GDM1 (cell line): Measurements from ENCODE around the gene DIP2C.
"Not testable (repeated sequence)": the region's sequence is repeated elsewhere in the genome, so short reads cannot be mapped to it uniquely, and the experiment has no call there.

ENCODE experiments used
- DNase-seq: peaks from one replicate; lab custom pipeline; 2025; lab: John Stamatoyannopoulos, UW

DIP2C gene

GRCh38 chr10:482051-482501, 207.4 kb downstream of the DIP2C start:
- DNase-seq, result no peak

GRCh38 chr10:481628-482027, 207.8 kb downstream of the DIP2C start:
- DNase-seq, result no peak

GRCh38 chr10:480928-481552, 208.4 kb downstream of the DIP2C start:
- no peak for DNase-seq

- DNase-seq, result no peak
Measured at GRCh38 chr10:480498-480927, 209.0 kb downstream of the DIP2C start.

GRCh38 chr10:479706-480497, 209.6 kb downstream of the DIP2C start:
- not testable (repeated sequence) for DNase-seq

- no peak for DNase-seq
Measured at GRCh38 chr10:478471-479245, 210.8 kb downstream of the DIP2C start.

GRCh38 chr10:477620-478019, 211.8 kb downstream of the DIP2C start:
- DNase-seq, result no peak

GRCh38 chr10:476455-476780, 213.1 kb downstream of the DIP2C start:
- DNase-seq, result no peak

GRCh38 chr10:475709-476454, 213.6 kb downstream of the DIP2C start:
- no peak for DNase-seq

- DNase-seq, result no peak
Measured at GRCh38 chr10:474946-475345, 214.5 kb downstream of the DIP2C start.

GRCh38 chr10:474406-474805, 215.1 kb downstream of the DIP2C start:
- no peak for DNase-seq

- no peak for DNase-seq
Measured at GRCh38 chr10:472241-472910, 217.1 kb downstream of the DIP2C start.

GRCh38 chr10:470339-471003, 219.0 kb downstream of the DIP2C start:
- DNase-seq, result no peak

- DNase-seq, result no peak
Measured at GRCh38 chr10:469947-470338, 219.5 kb downstream of the DIP2C start.

- no peak for DNase-seq
Measured at GRCh38 chr10:459743-460142, 229.7 kb downstream of the DIP2C start.

- no peak for DNase-seq
Measured at GRCh38 chr10:458421-458851, 231.0 kb downstream of the DIP2C start.

GRCh38 chr10:456486-456885, 233.0 kb downstream of the DIP2C start:
- DNase-seq, result no peak

GRCh38 chr10:454860-455259, 234.6 kb downstream of the DIP2C start:
- no peak for DNase-seq

GRCh38 chr10:453647-454046, 235.8 kb downstream of the DIP2C start:
- DNase-seq, result no peak

GRCh38 chr10:452512-453426, 236.7 kb downstream of the DIP2C start:
- no peak for DNase-seq
